DMS53 treated with DMSO at 0.1 percent for 48 hours (cell line): Measurements from ENCODE around the gene SCUBE1.
"Not testable (repeated sequence)": the region's sequence is repeated elsewhere in the genome, so short reads cannot be mapped to it uniquely, and the experiment has no call there.

Experiments
- DNase-seq: peaks from one replicate; lab custom pipeline; 2025; ENCODE audit not compliant: unreplicated experiment; lab: John Stamatoyannopoulos, UW

The SCUBE1 gene

GRCh38 chr22:43360576-43360975, 17.4 kb upstream of the SCUBE1 start:
- DNase-seq = no peak

- no peak for DNase-seq
These were observed 13.7 kb upstream of the SCUBE1 start for GRCh38 chr22:43356881-43357280.

- DNase-seq = not testable (repeated sequence)
These were observed 12.5 kb upstream of the SCUBE1 start for GRCh38 chr22:43355688-43356087.

- DNase-seq = no peak
These were observed 8.8 kb upstream of the SCUBE1 start for GRCh38 chr22:43351966-43352345.

GRCh38 chr22:43349636-43350035, 6.5 kb upstream of the SCUBE1 start:
- DNase-seq = no peak

GRCh38 chr22:43346521-43346929, 3.4 kb upstream of the SCUBE1 start:
- DNase-seq = peak; percentile 31

- DNase-seq = no peak
These were observed 2.7 kb upstream of the SCUBE1 start for GRCh38 chr22:43345761-43346301.

GRCh38 chr22:43345356-43345755, 2.2 kb upstream of the SCUBE1 start:
- no peak for DNase-seq

- no peak for DNase-seq
These were observed 1.3 kb upstream of the SCUBE1 start for GRCh38 chr22:43344520-43344787.

- no peak for DNase-seq
These were observed 723 bp upstream of the SCUBE1 start for GRCh38 chr22:43343670-43344519.

GRCh38 chr22:43342347-43343261, 568 bp downstream of the SCUBE1 start:
- DNase-seq = no peak

- DNase-seq = no peak
These were observed 1.6 kb downstream of the SCUBE1 start for GRCh38 chr22:43341565-43341964.

GRCh38 chr22:43338766-43339345, 4.3 kb downstream of the SCUBE1 start:
- no peak for DNase-seq

GRCh38 chr22:43337946-43338345, 5.2 kb downstream of the SCUBE1 start:
- DNase-seq = no peak

- DNase-seq = no peak
These were observed 5.8 kb downstream of the SCUBE1 start for GRCh38 chr22:43337385-43337784.

- no peak for DNase-seq
These were observed 8.8 kb downstream of the SCUBE1 start for GRCh38 chr22:43334378-43334777.

GRCh38 chr22:43333978-43334377, 9.2 kb downstream of the SCUBE1 start:
- DNase-seq = no peak

GRCh38 chr22:43333156-43333555, 10.0 kb downstream of the SCUBE1 start:
- DNase-seq = no peak

- no peak for DNase-seq
These were observed 11.5 kb downstream of the SCUBE1 start for GRCh38 chr22:43331698-43332097.

GRCh38 chr22:43331069-43331451, 12.1 kb downstream of the SCUBE1 start:
- DNase-seq = no peak

- no peak for DNase-seq
These were observed 12.7 kb downstream of the SCUBE1 start for GRCh38 chr22:43330178-43331068.
